Measurements from ENCODE around the gene APOL2. TPM values are rescaled to one million over a fixed set of nuclear protein-coding genes. Genes with fewer than 3 reads are reported as not detected.
"Not testable (repeated sequence)": the region's sequence is repeated elsewhere in the genome, so short reads cannot be mapped to it uniquely, and the experiment has no call there.

APOL2 gene
- polyA plus RNA-seq, 3 donors: 26.9 to 28.5 (median 28.0) TPM

DNA sequence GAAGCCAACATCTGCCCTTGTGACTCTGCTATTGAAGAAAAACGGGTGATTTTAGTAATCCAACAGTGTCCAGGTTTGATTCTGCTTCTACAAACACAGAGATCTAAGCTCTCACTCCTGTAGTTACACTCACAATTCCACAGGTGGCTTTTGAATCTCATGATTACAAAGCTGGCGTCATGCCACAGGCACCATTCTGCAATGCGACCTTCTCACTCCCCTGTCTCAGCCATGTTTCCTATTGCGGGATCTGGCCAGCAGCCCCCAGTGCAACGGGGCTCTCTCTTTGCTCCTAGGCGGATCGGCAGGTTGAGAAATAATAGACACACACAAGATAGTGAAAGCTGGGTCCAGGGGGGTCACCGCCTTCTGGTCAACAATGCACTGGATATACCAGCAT lies 36.4 kb downstream of the APOL2 start:
- not testable (repeated sequence) for DNase-seq (ENCODE audit: low read depth in 3 of 3, low spot score in 2 of 3)

GRCh38 chr22:36201630-36202319 lies 37.6 kb downstream of the APOL2 start, which contains the start of gene APOL4:
APOL4 (minus strand) TSS chr22:36201809; CDS start chr22:36201734, 75 bp downstream.
- no peak for DNase-seq (ENCODE audit: low read depth in 3 of 3, low spot score in 2 of 3)

DNA sequence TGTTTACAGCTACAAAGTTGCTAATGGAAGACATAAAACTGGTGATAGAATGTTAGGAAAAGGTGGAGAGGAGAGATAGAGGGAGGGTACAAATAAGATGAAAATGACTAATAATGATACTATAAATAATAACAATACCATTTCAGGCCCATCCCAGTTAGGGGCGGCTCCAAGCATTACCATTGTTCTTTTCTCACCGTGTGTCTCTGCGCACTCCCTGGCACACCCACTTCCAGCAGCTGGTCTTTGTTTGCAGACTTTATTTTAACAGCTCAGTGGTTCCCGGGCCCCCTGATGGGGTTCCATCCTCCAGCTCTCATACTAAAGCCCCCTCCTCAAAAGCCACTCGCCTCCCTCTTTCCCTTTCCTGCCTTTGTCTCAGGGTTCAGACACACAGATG lies 38.3 kb downstream of the APOL2 start:
- DNase-seq (ENCODE audit: low read depth in 3 of 3, low spot score in 2 of 3): not testable (repeated sequence)

- no peak for DNase-seq (ENCODE audit: low read depth in 3 of 3, low spot score in 2 of 3)
These were observed 40.3 kb downstream of the APOL2 start for GRCh38 chr22:36199001-36199551.

- no peak for DNase-seq (ENCODE audit: low read depth in 3 of 3, low spot score in 2 of 3)
These were observed 40.8 kb downstream of the APOL2 start for GRCh38 chr22:36198536-36198935.

DNA sequence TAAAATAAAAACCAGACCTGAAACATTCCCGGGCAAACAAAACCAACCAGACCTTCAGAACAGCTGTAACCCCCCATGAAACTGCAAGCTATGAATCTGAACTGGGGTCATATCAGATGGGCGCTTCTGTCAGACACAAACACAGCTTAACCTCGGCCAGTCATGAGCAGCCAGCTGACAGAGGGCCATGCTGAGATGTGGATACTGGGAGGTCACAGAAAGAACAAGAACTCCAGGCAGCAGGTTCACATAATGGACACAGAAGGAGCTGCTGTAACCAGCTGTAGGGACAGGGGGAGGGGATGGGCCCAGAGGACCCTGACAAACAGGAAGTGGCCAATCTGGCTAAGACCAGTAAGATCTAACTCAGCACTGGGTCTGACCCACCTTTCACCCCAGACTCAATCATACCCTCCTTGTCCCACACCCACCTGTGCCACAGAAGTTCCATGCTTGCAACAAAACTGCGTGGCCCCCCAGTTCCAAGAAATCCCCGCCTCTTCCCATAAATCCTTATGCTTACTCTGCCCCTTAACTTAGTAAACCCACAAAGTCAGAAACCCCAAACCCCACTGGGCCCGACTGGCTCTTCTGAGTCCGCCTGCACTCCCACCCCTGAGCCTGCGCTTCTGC lies 41.7 kb downstream of the APOL2 start:
- no peak for DNase-seq (ENCODE audit: low read depth in 3 of 3, low spot score in 2 of 3)

GRCh38 chr22:36197065-36197440 lies 42.3 kb downstream of the APOL2 start:
- DNase-seq (ENCODE audit: low read depth in 3 of 3, low spot score in 2 of 3): no peak

DNA sequence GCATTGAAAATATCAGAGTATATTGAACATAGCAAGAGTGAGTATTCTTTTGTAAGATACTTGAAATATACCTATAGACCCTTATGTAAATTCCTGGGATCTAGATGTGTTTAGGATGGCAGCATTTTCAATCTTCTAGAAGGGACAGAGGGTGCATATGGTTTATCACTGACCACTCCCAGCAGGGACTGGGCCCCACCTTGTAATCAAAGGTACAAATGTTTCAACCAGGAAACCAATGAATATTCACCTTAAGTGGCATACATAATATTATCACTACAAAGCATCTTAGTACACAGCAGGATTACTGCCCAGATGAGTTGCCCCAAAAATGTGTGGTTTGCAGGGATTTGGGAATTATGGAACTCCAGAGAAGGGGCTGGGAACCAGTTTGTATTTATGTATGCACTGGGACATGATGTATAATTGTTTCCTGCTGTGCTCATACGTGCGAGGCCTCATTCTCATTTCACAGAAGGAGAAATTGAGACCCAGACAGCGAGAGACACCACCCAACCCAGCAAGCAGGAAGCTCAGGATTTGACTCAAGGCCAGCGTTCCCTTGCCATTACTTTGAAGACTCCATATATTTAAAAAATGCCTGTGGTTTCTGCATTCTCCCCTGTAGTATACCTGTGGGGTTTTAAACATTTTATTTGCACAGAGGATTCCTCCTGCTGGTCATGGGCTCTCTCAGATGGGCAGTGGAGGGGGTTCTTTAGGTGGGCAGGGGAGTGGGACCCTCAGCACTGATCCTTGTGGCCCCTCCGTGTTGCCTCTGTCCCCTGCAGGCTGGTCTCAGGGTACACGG lies 42.9 kb downstream of the APOL2 start:
- DNase-seq (ENCODE audit: low read depth in 3 of 3, low spot score in 2 of 3): no peak

DNA sequence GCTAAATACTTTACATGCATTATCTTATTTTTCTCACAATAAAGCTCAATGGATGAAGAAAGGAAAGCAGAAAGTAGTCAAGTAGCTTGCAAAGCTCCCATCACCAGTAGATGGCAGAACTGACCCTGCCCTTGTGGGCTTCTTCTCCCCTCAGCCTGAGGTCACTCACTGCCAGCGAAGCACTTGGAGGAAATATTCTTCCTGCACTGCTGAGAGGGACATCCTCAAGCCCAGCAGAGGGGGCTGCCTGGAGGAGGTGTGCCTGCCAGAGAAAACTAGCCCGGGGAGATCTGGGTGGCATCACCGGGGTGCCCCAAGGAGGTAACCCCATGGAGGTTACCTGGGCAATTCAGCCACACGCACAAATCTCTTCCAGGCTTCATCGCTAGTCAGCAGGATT lies 44.4 kb downstream of the APOL2 start:
- DNase-seq (ENCODE audit: low read depth in 3 of 3, low spot score in 2 of 3): no peak

GRCh38 chr22:36194385-36194784 lies 44.9 kb downstream of the APOL2 start:
- DNase-seq (ENCODE audit: low read depth in 3 of 3, low spot score in 2 of 3): no peak

- no peak for DNase-seq (ENCODE audit: low read depth in 3 of 3, low spot score in 2 of 3)
These were observed 45.8 kb downstream of the APOL2 start for GRCh38 chr22:36193577-36193976.

DNA sequence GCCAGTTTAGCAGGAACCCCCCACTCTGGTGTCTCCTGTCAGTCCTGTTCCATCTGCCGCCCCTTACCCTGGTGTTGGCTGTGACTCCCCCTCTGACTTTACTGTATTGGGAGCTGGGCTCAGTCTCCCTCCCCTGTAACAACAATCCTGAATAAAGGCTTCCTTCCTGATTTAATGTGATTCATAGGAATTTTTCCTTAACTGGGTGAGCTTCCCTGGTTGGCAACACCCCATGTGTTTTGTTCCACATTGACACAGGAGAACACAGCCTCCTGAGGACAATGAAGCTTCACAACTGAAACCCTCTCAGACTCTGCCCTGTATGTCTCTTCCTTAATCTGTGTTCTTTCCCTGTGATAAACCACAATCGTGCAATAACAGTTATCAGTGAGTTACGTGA lies 46.2 kb downstream of the APOL2 start:
- no peak for DNase-seq (ENCODE audit: low read depth in 3 of 3, low spot score in 2 of 3)

GRCh38 chr22:36192542-36192941 lies 46.8 kb downstream of the APOL2 start:
- no peak for DNase-seq (ENCODE audit: low read depth in 3 of 3, low spot score in 2 of 3)

DNA sequence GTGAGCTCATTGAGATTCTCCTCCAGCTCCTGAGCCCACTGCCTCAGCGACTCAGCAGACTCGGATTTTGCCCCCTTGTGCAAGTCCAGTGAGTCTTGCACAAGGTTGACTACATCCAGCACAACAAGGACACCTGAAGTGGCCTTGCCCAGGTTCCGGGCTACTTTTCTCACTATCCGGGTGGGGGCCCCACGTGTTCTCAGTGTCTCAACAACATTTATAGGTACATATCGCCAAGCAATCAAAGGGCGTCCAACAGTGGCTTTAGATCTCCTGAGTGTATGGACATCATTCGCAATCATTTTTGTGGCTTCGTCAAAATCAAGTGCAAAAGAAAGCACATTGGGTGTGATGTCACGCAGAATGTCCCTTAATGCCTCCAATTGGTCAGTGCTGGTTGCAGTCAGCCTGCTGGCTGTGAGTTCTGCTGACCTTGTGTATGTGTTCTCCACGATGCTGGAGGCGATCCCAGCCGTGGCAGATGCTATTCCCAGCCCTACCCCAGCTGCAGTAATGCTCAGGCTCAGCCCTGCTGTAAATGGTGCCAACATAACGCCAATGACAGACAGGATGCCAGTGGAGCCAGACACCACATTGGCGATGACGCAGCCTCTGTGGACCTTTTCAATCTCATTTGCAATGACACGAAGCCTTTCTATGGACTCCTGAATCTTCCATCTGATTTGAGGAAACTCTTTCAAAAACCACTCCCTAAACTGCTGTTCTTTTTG lies 48.1 kb downstream of the APOL2 start:
- DNase-seq (ENCODE audit: low read depth in 3 of 3, low spot score in 2 of 3): no peak

GRCh38 chr22:36187862-36188261 lies 51.5 kb downstream of the APOL2 start:
- not testable (repeated sequence) for DNase-seq (ENCODE audit: low read depth in 3 of 3, low spot score in 2 of 3)

DNA sequence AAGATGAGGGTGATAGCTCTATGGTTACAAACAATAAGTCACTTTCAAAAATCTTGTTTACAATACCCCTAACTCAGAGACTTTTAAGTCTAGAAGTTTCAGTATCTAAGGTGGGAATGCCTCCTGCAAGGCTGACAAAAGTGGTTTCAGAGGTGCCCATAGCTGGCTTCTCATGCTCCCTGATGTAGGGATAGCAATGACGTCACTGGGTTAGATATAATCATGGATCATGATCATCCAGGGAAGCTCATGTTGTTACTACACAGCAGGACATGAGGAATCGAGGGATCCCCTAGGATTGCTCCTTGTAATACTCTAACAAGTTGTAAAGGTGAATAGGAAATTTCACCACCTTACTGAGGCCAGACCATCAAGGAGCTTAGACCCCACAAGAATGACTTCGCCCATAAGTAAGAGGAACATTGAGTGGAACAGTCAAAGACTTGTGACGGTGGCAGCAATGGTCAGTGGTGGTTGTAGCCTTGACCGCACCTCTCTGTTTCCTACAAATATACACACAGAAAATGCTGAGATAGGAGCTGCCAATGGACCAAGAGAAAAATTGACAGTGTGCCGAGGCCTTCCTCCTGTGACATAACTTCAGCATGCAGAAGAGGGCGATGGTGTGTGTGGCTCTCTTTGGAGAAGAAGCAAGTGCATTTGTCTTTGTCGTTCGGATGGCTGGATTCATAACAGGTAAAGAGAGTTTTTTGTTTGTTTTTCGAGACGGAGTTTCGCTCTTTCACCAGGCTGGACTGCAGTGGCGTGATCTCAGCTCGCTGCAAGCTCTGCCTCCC lies 53.3 kb downstream of the APOL2 start:
- DNase-seq (ENCODE audit: low read depth in 3 of 3, low spot score in 2 of 3): no peak

GRCh38 chr22:36184433-36185025 lies 54.8 kb downstream of the APOL2 start:
- no peak for DNase-seq (ENCODE audit: low read depth in 3 of 3, low spot score in 2 of 3)

- DNase-seq (ENCODE audit: low read depth in 3 of 3, low spot score in 2 of 3): no peak
These were observed 55.9 kb downstream of the APOL2 start for GRCh38 chr22:36183446-36183845.

DNA sequence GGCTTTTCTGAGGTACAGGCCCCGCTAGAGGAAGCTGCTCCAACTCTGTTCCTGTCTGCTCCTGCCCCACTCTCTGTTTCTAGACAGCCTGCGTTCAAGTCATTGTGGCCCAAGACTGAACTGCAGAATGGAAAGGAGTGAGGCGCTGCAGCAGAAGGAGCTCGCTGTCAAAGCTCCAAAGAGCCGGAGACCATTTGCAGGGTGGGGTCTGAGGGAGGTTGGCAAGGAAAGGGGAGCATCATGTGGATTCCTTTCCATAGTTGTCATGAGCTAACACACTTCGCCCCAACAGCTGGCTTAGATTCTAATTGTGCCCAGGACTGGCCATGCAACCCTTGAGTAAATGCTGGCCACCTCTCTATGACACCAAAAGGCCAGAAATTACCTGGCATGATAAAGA lies 56.5 kb downstream of the APOL2 start:
- DNase-seq (ENCODE audit: low read depth in 3 of 3, low spot score in 2 of 3): no peak

Measured in right renal cortex interstitium (tissue), 3 donors.